Common myeloid progenitor, CD34-positive (primary cell): Measurements from ENCODE around the gene OXER1.

Experiments
- CTCF ChIA-PET: fragments of 350-600 bp; sonication (Branson Sonifier 250); formaldehyde crosslinking; loops from one replicate; lab custom pipeline; 2021; ENCODE audit warnings: antibody characterized with exemption; lab: Charles Lee
- POLR2A ChIA-PET: fragments of 350-600 bp; sonication (Branson Sonifier 250); formaldehyde crosslinking; loops from one replicate; lab custom pipeline; 2021; ENCODE audit warnings: antibody characterized with exemption; lab: Charles Lee
- DNase-seq, 3 donors: peaks; one replicate each; pipeline versions ENCODE4 v3.0.0 to v3.0.0-alpha.2; 2013
- H3K27ac ChIP-seq, 2 experiments: 1 replicate in 1 of 2; 2 replicates in 1 of 2; pipeline ENCODE4 v1.7.0; 2013; ENCODE audit warnings: inconsistent platforms in 2 of 2, low read length in 2 of 2, mild to moderate bottlenecking in 2 of 2, low read depth in 1 of 2, moderate library complexity in 1 of 2; ENCODE audit not compliant: severe bottlenecking in 2 of 2, insufficient read depth in 1 of 2, poor library complexity in 1 of 2
- H3K27me3 ChIP-seq, 5 experiments: replicated peaks in 2 of 5; 1 replicate in 3 of 5; 2 replicates in 2 of 5; pipeline versions ENCODE4 v1.6.1 to v1.7.0; 2013; ENCODE audit warnings: low read length in 4 of 5, mild to moderate bottlenecking in 2 of 5, moderate library complexity in 2 of 5, inconsistent platforms in 1 of 5; ENCODE audit not compliant: insufficient read depth in 5 of 5, control insufficient read depth in 4 of 5
- H3K36me3 ChIP-seq, 4 experiments: 1 replicate in 2 of 4; 2 replicates in 2 of 4; pipeline versions ENCODE4 v1.6.1 to v1.7.0; 2013; ENCODE audit warnings: low read length in 3 of 4, control low read depth in 1 of 4, mild to moderate bottlenecking in 1 of 4; ENCODE audit not compliant: control insufficient read depth in 4 of 4, insufficient read depth in 4 of 4
- H3K4me1 ChIP-seq, 4 experiments: 1 replicate in 3 of 4; 2 replicates in 1 of 4; pipeline versions ENCODE4 v1.6.1 to v1.7.1; 2013; ENCODE audit warnings: low read length in 3 of 4, mild to moderate bottlenecking in 3 of 4, control low read depth in 1 of 4, inconsistent platforms in 1 of 4, moderate library complexity in 1 of 4; ENCODE audit not compliant: control insufficient read depth in 4 of 4, insufficient read depth in 4 of 4; ENCODE audit errors: control extremely low read depth in 1 of 4
- H3K4me3 ChIP-seq, 7 experiments: 1 replicate in 4 of 7; 2 replicates in 3 of 7; pipeline versions ENCODE4 v1.5.1 to v1.7.0; 2013; ENCODE audit warnings: mild to moderate bottlenecking in 7 of 7, low read length in 6 of 7, moderate library complexity in 6 of 7, inconsistent platforms in 2 of 7, low read depth in 2 of 7, control low read depth in 1 of 7; ENCODE audit not compliant: insufficient read depth in 4 of 7, control insufficient read depth in 1 of 7; ENCODE audit errors: extremely low read depth in 1 of 7
- H3K9me3 ChIP-seq, 5 experiments: 1 replicate in 4 of 5; 2 replicates in 1 of 5; pipeline versions ENCODE4 v1.6.1 to v1.7.1; 2013; ENCODE audit warnings: low read length in 4 of 5, mild to moderate bottlenecking in 2 of 5, inconsistent platforms in 1 of 5, low read depth in 1 of 5, moderate library complexity in 1 of 5; ENCODE audit not compliant: control insufficient read depth in 4 of 5, insufficient read depth in 2 of 5; ENCODE audit errors: control extremely low read depth in 1 of 5
- WGBS: methylation state at CpG from one replicate; pipeline ENCODE4 v1.1.5; 2013; ENCODE audit not compliant: insufficient coverage; 5-methylcytosine and 5-hydroxymethylcytosine counted together

Gene OXER1

GRCh38 chr2:42725657-42726056, 38.3 kb downstream of the OXER1 start:
- Histone ChIP-seq H3K27ac (no peak overlapping the region), H3K27me3 (no peaks in the 10 kb centered on the region), H3K4me1 (peaks cover 0 to 9% (median 6%) of the 10 kb centered on the region in 4 experiments), H3K4me3 (no peak overlapping the region), H3K36me3 (no peaks in the 10 kb centered on the region), H3K9me3 (peaks cover 0 to 9% (median 0%) of the 10 kb centered on the region in 5 experiments)
- POLR2A ChIA-PET = no interaction called here
- WGBS = 80% methylated on average over 4 of the region's 4 CpGs
- DNase-seq = peak in 2 of 3 donors; percentile 52 to 64
- CTCF ChIA-PET = interaction anchor here (0.6 to 1.2 kb wide), 2 partner anchors 51 to 71 kb away, joined by 3 read pairs; no protein-coding TSS in a partner anchor

- Histone ChIP-seq H3K4me1 (peaks cover 0 to 9% (median 6%) of the 10 kb centered on the region in 4 experiments), H3K27ac (no peak overlapping the region), H3K27me3 (no peaks in the 10 kb centered on the region), H3K9me3 (peaks cover 0 to 2% (median 0%) of the 10 kb centered on the region in 5 experiments), H3K4me3 (no peak overlapping the region), H3K36me3 (no peaks in the 10 kb centered on the region)
- 100% methylated on average over 1 of the region's 2 CpGs for WGBS
- ChIA-PET CTCF (interaction anchor here (1.2 kb wide), 1 partner anchor 52 kb away, joined by 3 read pairs; no protein-coding TSS in a partner anchor), POLR2A (interaction anchor here (0.7 kb wide), 1 partner anchor 106 kb away, joined by 4 read pairs; no protein-coding TSS in a partner anchor)
- DNase-seq = peak in 1 of 3 donors; percentile 8
Observed at GRCh38 chr2:42724886-42725285, 39.0 kb downstream of the OXER1 start.

- ChIA-PET POLR2A (interaction anchor here (0.7 kb wide), 1 partner anchor 21 kb away, joined by 4 read pairs; no protein-coding TSS in a partner anchor), CTCF (no interaction called here)
- peaks cover 0 to 9% (median 6%) of the 10 kb centered on the region in 4 experiments for H3K4me1 ChIP-seq
- no peaks in the 10 kb centered on the region for H3K36me3 ChIP-seq
- H3K27me3 ChIP-seq = no peaks in the 10 kb centered on the region
- DNase-seq = no peak
- H3K4me3 ChIP-seq = no peak overlapping the region
- H3K9me3 ChIP-seq = no peaks in the 10 kb centered on the region
- no peak overlapping the region for H3K27ac ChIP-seq
Observed at GRCh38 chr2:42723465-42723864, 40.5 kb downstream of the OXER1 start.

- peak overlapping the region in 1 of 2 experiments; percentile 43 for H3K27ac ChIP-seq
- no peaks in the 10 kb centered on the region for H3K36me3 ChIP-seq
- no peaks in the 10 kb centered on the region for H3K27me3 ChIP-seq
- DNase-seq = peak; percentile 65 to 94 (median 92)
- no peak overlapping the region for H3K4me3 ChIP-seq
- peaks cover 0 to 9% (median 6%) of the 10 kb centered on the region in 4 experiments for H3K4me1 ChIP-seq
- H3K9me3 ChIP-seq = no peaks in the 10 kb centered on the region
- 78% methylated on average over 7 of the region's 7 CpGs for WGBS
- ChIA-PET POLR2A (no interaction called here), CTCF (no interaction called here)
Observed at GRCh38 chr2:42722320-42723190, 41.4 kb downstream of the OXER1 start.

- Histone ChIP-seq H3K4me1 (peaks cover 0 to 9% (median 6%) of the 10 kb centered on the region in 4 experiments), H3K4me3 (no peak overlapping the region), H3K27me3 (no peaks in the 10 kb centered on the region), H3K36me3 (no peaks in the 10 kb centered on the region), H3K9me3 (no peaks in the 10 kb centered on the region), H3K27ac (no peak overlapping the region)
- POLR2A ChIA-PET = no interaction called here
- no peak for DNase-seq
- CTCF ChIA-PET = no interaction called here
- 100% methylated on average over 1 of the region's 2 CpGs for WGBS
Observed at GRCh38 chr2:42721898-42722297, 42.0 kb downstream of the OXER1 start.

GRCh38 chr2:42714686-42715085, 49.2 kb downstream of the OXER1 start:
- no peaks in the 10 kb centered on the region for H3K27me3 ChIP-seq
- no peak for DNase-seq
- no peaks in the 10 kb centered on the region for H3K4me1 ChIP-seq
- POLR2A ChIA-PET = no interaction called here
- H3K27ac ChIP-seq = no peak overlapping the region
- CTCF ChIA-PET = no interaction called here
- H3K4me3 ChIP-seq = no peak overlapping the region
- 95% methylated on average over 7 of the region's 7 CpGs for WGBS
- H3K36me3 ChIP-seq = no peaks in the 10 kb centered on the region
- H3K9me3 ChIP-seq = no peaks in the 10 kb centered on the region

- ChIA-PET POLR2A (no interaction called here), CTCF (interaction anchor here (1.5 kb wide), 1 partner anchor 24 kb away, joined by 3 read pairs; no protein-coding TSS in a partner anchor)
- no CpG with 5 or more reads among the region's 4 CpGs for WGBS
- H3K27ac ChIP-seq = no peak overlapping the region
- DNase-seq = no peak
- no peaks in the 10 kb centered on the region for H3K4me1 ChIP-seq
- H3K27me3 ChIP-seq = no peaks in the 10 kb centered on the region
- H3K9me3 ChIP-seq = no peaks in the 10 kb centered on the region
- no peak overlapping the region for H3K4me3 ChIP-seq
- peaks cover 0 to 5% (median 0%) of the 10 kb centered on the region in 4 experiments for H3K36me3 ChIP-seq
Observed at GRCh38 chr2:42713920-42714319, 50.0 kb downstream of the OXER1 start.
